ENCODE data around the gene KCNQ1.

KCNQ1 gene

DNA sequence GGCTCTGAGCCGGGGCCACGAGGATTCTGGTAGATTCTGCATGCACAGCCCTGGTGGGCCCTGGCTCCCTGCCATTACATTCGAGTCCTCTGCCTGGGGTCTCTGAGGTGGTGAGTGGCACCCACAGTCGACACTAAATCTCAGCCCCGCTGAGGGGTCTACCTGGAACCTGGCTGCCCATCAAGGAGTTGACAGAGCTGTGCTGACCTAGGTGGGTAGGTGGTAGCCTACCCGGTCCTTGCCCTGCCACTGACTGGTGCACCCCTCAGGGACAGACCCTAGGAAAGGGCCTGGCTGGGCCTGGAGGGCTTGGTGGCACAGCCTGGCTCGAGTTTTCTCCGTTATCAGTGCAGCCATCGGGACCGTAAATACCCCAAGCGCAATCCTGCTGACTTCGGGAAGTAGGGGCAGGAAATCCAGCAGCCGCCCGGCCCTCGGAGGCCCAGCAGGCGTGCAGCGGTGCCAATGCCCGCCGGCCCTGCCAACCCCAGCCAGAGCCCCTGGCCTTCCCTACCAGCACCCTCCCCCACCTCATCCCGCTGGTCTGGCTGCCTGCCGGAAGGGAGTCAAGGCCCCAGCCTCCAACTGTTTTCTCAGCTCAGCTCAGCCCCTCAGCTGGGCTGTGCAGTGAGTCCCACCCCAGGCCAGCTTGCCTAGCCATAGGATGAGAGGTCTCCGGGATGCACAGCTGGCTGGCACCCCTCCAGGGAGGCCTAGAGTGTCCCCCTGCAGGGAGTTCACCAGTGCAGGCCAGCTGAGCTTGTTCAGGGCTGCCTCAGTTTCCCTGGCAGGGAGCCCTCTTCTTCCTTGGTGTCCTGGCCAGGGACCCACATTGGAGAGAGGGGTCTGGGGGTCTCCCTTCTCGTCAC, 335.4 kb downstream of the KCNQ1 start:
- no peak for DNase-seq (ENCODE audit: low read depth)

DNA sequence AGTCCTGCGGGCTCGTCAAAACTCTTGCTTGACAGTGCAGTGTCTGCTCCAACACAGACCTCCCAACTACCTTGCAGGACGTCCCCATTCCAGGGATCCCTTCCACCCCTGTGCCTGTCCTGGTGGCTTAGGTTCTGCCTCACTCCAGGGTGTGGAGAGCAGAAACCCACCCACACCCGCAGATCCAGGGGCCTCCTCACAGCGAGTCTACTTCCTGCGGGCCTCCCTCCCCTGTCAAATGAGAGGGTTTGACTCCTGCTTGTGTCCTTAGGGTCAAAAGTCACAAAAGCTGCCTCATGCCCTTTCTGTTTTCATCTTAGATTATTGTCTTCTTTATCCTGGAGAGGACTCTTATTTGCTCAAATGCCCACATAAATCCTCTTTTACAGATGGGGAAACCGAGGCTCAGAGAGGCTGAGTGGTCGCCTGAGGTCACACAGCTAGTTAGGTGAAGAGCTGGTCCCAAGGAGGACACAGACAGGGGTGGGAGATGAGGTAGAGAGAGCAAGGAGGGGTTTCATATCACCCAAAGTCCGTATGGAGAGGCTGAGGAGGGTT, 336.1 kb downstream of the KCNQ1 start:
- DNase-seq (ENCODE audit: low read depth), result no peak

DNA sequence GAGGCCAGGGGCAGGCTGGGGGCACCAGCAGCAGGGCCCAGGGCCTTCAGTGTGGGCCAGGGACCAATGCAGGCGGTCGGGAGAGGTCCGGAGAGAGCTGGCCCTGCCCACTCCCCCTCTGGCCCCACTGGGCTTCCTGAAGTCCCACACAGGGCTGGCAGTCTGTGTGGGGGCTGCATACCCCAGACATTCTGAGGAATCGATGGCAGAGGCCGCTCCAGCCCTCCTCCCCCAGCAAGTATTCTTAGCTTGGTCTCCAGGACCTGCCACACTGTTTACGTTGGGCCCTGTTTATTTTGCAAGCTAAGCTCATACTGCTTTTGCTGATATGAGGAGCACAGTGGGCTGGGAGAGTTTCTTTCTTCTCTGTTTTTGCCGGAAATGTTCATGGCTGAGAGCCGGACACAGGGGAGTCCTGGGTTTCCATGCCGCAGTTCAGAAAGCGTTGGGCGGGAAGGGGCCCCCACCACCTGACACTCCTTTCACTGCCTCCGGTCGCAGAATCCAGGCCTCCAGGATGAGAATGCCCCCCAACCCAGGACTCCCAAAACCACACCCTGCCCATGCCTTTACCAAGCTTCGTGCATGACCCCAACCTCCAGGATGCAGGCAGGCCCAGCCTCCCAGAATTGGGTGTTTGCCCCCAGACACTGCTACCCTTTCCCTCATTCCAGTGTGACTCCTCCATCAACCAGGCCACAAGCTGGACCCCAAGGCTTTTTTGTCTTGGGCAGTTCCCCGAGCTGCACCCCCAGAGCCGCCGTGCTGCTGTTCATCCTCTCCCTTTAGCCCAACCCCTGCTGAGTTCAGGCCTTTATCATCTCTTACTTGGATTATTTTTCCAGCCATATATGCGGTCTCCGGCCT, 336.8 kb downstream of the KCNQ1 start:
- DNase-seq (ENCODE audit: low read depth), result no peak

DNA sequence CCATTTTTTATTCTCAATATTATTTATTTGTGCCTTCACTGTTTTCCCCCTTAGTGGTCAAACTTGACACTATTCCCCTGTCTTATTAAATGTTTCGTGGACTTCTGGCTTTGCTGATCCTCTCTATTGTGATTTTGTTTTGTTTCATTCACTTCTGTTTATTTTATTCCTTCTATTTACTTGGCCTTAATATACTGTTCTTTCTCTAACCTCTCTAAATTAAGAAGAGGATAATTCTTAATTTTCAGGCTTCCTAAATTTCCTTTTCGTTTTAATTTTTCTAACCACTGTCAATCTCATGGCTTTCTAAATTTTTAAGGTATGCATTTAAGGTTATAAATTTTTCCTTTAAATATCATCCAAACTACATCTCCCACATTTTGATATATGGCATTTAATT, 338.0 kb downstream of the KCNQ1 start:
- no peak for DNase-seq (ENCODE audit: low read depth)

- no peak for DNase-seq (ENCODE audit: low read depth)
Observed at GRCh38 chr11:2783536-2784082, 338.8 kb downstream of the KCNQ1 start.

- DNase-seq (ENCODE audit: low read depth), result no peak
Observed at GRCh38 chr11:2787816-2788167, 343.0 kb downstream of the KCNQ1 start.

DNA sequence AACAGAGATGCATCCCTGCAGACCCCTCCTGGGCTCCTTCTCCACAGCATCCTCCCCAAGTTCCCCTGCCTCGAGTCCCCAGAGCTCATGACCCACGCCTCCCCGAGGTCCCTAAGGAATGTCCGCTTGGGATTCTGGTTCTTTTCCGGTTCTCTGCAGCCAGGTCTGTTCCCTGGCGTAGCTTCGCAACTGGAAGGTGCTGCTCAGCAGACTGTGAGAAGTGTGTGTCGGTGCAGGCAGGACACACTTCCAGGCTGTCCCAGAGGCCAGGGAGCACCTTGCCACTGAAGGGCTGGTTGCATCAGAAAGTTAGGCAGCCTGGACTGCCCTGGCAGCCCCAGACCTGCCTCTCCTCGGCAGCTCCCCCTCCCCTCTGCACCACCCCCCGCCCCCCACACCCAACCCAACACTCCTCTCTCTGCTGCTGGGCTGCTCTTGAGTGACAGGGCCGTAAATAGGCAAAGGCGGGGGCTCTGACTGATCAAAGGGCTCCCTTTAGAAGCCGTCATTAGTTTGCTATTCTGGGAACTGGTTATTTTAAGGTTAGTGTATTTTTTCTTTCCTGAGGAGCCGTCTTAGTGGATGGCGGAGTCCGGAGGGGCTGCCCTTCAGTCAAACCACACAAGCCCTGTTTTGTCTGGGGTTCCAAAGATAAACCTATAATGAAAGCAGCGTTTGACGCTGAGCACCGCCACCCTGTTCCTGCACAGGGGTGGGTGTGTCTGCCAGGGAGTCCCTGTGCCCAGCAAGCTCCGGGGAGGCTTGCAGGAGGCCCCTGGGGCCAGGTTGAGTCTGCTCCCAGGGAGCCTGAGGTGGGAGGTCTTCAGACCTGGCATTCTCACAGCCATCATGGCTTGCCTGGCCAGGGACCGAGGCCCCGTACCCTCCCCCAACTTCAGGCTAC, 343.6 kb downstream of the KCNQ1 start:
- no peak for DNase-seq (ENCODE audit: low read depth)

DNA sequence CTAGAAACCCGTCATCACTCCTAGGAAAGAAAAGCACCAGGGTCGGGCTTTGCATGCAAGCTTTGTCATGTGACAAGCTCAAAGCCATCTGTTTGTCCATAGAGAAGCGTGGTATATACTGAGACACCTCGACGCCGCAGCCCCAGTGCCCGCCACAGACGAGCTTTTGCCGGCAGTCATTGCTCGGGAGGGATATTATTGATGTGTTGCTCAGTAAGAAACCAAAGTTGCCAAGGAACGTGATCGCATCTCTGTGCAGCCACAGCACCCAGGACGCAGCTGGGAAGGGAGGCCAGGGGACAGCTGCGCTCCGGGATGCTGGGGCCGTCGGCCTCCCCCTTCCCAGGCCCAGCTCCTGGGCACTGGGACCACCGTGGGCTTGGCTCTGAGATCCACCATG, 344.5 kb downstream of the KCNQ1 start:
- DNase-seq (ENCODE audit: low read depth), result no peak

GRCh38 chr11:2789791-2790567, 345.2 kb downstream of the KCNQ1 start:
- no peak for DNase-seq (ENCODE audit: low read depth)

DNA sequence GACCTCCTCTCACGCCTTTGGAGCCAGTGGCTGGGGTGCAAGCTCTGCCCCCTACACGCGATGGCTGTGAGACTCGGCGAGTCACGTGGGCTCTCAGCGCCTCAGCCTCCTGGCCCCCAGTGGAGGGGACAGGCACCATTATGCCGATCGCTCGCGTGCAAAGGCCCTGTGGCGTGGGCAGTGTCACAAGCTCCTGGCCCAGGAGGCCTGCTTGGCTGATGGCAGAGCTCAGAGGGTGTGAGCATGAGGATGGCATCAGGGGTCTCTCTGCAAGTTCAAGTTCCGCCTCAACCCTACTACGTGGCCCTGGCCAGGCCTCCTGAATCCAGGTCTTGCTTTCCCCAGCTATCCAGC, 345.7 kb downstream of the KCNQ1 start:
- no peak for DNase-seq (ENCODE audit: low read depth)

DNA sequence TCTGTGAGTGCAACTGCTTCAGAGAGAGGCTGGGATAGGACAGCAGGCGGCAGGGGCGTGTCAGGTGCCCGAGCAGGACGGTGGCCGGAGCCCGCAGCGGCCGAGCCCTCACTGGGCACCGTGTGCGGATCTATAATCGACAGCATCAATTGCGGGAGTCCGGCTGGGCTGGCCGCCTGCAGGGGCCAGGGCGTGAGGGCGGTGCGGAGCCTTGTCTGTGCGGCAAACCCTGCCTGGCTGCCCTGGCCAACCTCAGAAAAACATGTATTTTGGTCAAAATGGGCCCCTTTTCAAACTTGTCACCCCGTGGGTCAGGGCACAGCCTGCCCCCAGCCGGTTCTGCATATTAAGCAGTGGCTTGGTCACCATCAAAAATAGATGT, 346.3 kb downstream of the KCNQ1 start:
- no peak for DNase-seq (ENCODE audit: low read depth)

GRCh38 chr11:2791521-2792380, 346.9 kb downstream of the KCNQ1 start:
- no peak for DNase-seq (ENCODE audit: low read depth)

DNA sequence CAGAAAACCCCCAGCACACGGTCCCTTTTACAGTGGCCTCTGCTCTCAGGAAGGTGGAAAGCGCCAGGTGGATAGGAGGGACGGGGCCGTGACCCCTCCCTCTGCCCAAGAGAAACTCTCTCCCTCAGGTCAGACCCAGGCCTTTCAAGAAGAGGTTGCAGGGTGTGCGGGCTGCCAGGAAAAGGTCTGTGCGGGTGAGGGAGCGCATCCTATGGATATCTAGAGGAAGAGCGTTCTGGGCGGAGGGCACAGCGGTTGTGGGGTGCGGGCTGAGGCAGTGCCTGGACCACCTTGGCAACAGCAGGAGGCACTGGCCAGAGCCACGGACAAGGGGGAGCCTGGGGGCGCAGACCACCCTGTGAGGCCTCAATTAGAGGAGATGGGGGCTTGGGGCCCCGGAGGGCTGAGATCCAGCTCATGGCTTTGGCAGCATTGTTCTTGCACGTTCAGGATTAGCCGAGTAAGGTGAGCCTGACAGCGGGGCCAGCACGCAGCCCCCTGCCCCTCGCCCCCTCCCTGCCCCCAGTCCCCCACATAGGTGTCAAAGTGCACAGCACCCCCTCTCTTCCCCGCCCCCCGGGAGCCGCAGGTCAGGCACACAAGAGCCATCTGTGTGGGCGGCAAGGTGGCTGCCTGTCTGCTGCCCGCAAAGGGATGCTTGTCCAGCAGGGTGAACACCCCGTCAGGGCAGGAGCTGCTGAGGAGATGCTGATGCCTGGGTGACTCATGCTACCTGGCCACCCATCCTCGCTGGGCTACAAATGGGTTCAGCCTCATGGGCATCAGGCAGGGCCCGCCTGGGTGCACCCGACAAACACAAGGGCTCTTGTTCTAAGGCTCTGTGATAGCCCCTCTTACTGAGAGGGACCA, 347.8 kb downstream of the KCNQ1 start:
- DNase-seq (ENCODE audit: low read depth), result no peak

- no peak for DNase-seq (ENCODE audit: low read depth)
Observed at GRCh38 chr11:2793701-2794045, 348.9 kb downstream of the KCNQ1 start.

DNA sequence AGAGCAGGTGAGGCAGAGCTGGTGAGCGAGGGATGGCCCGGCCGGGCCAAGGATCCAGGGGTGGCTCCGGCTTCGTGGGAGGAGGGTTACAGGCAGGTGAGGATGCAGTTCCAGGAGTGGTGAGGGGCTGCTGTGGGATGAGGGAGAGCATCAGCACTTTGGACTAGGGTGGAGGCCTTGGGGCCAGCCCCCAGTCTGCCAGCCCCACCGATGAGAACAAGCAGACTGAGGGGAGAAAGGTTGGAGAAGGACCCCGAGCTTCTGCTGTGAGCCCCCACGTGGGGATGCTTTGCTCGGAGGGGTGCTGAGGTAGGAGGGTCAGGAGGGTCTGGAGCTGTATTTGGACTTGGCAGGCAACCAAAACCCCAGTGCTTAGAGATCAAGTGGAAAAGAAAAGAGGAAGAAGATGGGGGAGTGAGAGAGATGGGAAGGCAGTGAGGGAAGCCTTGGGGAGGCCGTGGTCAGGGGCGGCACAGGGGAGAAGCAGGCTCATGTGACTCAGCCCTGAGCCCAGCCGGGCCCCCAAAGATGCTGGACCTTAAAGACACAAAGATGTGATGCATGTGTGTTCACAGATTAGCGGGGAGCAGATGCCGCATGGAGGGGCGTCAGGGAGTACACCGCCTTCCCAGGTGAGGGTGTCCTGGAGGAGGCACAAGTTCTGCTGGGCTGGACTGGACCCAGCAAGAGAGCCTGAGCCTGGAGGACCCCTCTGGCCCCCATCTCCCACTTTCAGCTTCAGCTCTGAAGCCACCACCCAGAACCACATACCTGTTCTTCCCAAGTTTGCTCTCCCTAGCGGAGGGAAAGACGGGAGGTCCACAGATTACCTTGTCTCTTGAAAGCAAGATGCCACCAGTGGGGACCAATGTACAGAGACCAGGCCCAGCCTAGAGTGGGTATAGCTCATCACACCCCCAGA, 349.5 kb downstream of the KCNQ1 start:
- DNase-seq (ENCODE audit: low read depth), result no peak

GRCh38 chr11:2794968-2795322, 350.1 kb downstream of the KCNQ1 start:
- no peak for DNase-seq (ENCODE audit: low read depth)

- DNase-seq (ENCODE audit: low read depth), result no peak
Observed at GRCh38 chr11:2795491-2795991, 350.7 kb downstream of the KCNQ1 start.

- DNase-seq (ENCODE audit: low read depth), result no peak
Observed at GRCh38 chr11:2796091-2796490, 351.3 kb downstream of the KCNQ1 start.
